ENCODE results near the gene RAB31. TPM values are rescaled to one million over a fixed set of nuclear protein-coding genes. Genes with fewer than 3 reads are reported as not detected.
A peak's percentile ranks its signal among the peaks of the same experiment; 100 is the strongest.

RAB31 gene
- polyA plus RNA-seq, 1 donor (not counting 4 experiments of a cell fraction or from before 2014, with no cell fraction given): 47.0 TPM

- no peak overlapping the region for H3K9ac ChIP-seq (ENCODE audit: control insufficient read depth, extremely low read depth, insufficient read depth, low read length)
- TF ChIP-seq CTCF (optimal IDR thresholded peaks at IDR 0.05 in 1 of 3, IDR thresholded peaks at IDR 0.05 in 1 of 3, conservative IDR thresholded peaks at IDR 0.05 in 1 of 3; ENCODE audit: extremely low read depth in 1 of 3, insufficient read depth in 2 of 3, low read length in 3 of 3) (no peak), EZH2 (IDR thresholded peaks at IDR 0.05; ENCODE audit: low read length) (no peak)
- peaks cover 13% of the 10 kb centered on the region for H3K4me1 ChIP-seq (ENCODE audit: control insufficient read depth, extremely low read depth, insufficient read depth, low read length)
- dilution Hi-C loops (cut with MboI; ENCODE audit: extremely low pct_ligation_motif_present, low sequenced_read_pairs): no loop called here
- DNase-seq (ENCODE audit: low read depth, low spot score) (no peak), FAIRE-seq (no peak)
- peaks cover 3% of the 10 kb centered on the region for H3K9me1 ChIP-seq (ENCODE audit: control insufficient read depth, extremely low read depth, insufficient read depth, low read length)
- no peaks in the 10 kb centered on the region for H3K9me3 ChIP-seq (ENCODE audit: control insufficient read depth, low read depth, low read length)
- no peaks in the 10 kb centered on the region for H3K36me3 ChIP-seq (ENCODE audit: control insufficient read depth in 2 of 2, extremely low read depth in 1 of 2, insufficient read depth in 2 of 2, low read length in 2 of 2)
- no peak overlapping the region for H2AFZ ChIP-seq (ENCODE audit: control insufficient read depth, low read length)
- H3K4me2 ChIP-seq (ENCODE audit: control insufficient read depth, extremely low read depth, insufficient read depth, low read depth, low read length): no peak overlapping the region
- H3K79me2 ChIP-seq (ENCODE audit: control insufficient read depth, insufficient read depth, low read length): peaks cover 61% of the 10 kb centered on the region
- H3K4me3 ChIP-seq (ENCODE audit: control insufficient read depth in 2 of 3, extremely low read depth in 1 of 3, insufficient read depth in 2 of 3, low read depth in 1 of 3, low read length in 3 of 3): no peak overlapping the region
- H3K27ac ChIP-seq (ENCODE audit: control insufficient read depth, insufficient read depth, low read length): no peak overlapping the region
- H3K27me3 ChIP-seq (ENCODE audit: control insufficient read depth, extremely low read depth, insufficient read depth, low read length): no peaks in the 10 kb centered on the region
- no peaks in the 10 kb centered on the region for H4K20me1 ChIP-seq (ENCODE audit: control insufficient read depth, extremely low read depth, insufficient read depth, low read length)
Observed at GRCh38 chr18:9716780-9717563, 8.9 kb downstream of the RAB31 start.

- no peak for DNase-seq (ENCODE audit: low read depth, low spot score)
- dilution Hi-C loops (cut with MboI; ENCODE audit: extremely low pct_ligation_motif_present, low sequenced_read_pairs): no loop called here
- peak; percentile 49 for FAIRE-seq
Observed at GRCh38 chr18:9719421-9719981, 11.4 kb downstream of the RAB31 start.

More at GRCh38 chr18:9719421-9719981, 11.4 kb downstream of the RAB31 start:
- H3K4me3 ChIP-seq (ENCODE audit: control insufficient read depth in 2 of 3, extremely low read depth in 1 of 3, insufficient read depth in 2 of 3, low read depth in 1 of 3, low read length in 3 of 3): peak overlapping the region in 1 of 3 experiments; percentile 40
- H2AFZ ChIP-seq (ENCODE audit: control insufficient read depth, low read length): no peak overlapping the region
- peak overlapping the region; percentile 79 for H3K27ac ChIP-seq (ENCODE audit: control insufficient read depth, insufficient read depth, low read length)
- peaks cover 18% of the 10 kb centered on the region for H3K4me1 ChIP-seq (ENCODE audit: control insufficient read depth, extremely low read depth, insufficient read depth, low read length)
- TF ChIP-seq EZH2 (IDR thresholded peaks at IDR 0.05; ENCODE audit: low read length): no peak
- TF ChIP-seq CTCF (optimal IDR thresholded peaks at IDR 0.05 in 1 of 3, IDR thresholded peaks at IDR 0.05 in 1 of 3, conservative IDR thresholded peaks at IDR 0.05 in 1 of 3; ENCODE audit: extremely low read depth in 1 of 3, insufficient read depth in 2 of 3, low read length in 3 of 3): no peak
- H3K9me3 ChIP-seq (ENCODE audit: control insufficient read depth, low read depth, low read length): no peaks in the 10 kb centered on the region
- H3K4me2 ChIP-seq (ENCODE audit: control insufficient read depth, extremely low read depth, insufficient read depth, low read depth, low read length): peak overlapping the region; percentile 80
- H3K9ac ChIP-seq (ENCODE audit: control insufficient read depth, extremely low read depth, insufficient read depth, low read length): peak overlapping the region; percentile 53
- peaks cover 0 to 3% of the 10 kb centered on the region in 2 experiments for H3K36me3 ChIP-seq (ENCODE audit: control insufficient read depth in 2 of 2, extremely low read depth in 1 of 2, insufficient read depth in 2 of 2, low read length in 2 of 2)
- H3K9me1 ChIP-seq (ENCODE audit: control insufficient read depth, extremely low read depth, insufficient read depth, low read length): peaks cover 3% of the 10 kb centered on the region
- no peaks in the 10 kb centered on the region for H3K27me3 ChIP-seq (ENCODE audit: control insufficient read depth, extremely low read depth, insufficient read depth, low read length)
- peaks cover 39% of the 10 kb centered on the region for H3K79me2 ChIP-seq (ENCODE audit: control insufficient read depth, insufficient read depth, low read length)
- no peaks in the 10 kb centered on the region for H4K20me1 ChIP-seq (ENCODE audit: control insufficient read depth, extremely low read depth, insufficient read depth, low read length)

All from keratinocyte (primary cell).